IMR-90 (cell line): ENCODE measurements around the gene PTGR3. TPM values are rescaled to one million over a fixed set of nuclear protein-coding genes. Genes with fewer than 3 reads are reported as not detected.

Source experiments
- ATAC-seq: fragments of 200-7000 bp; cut with Tn5 transposase; 2 replicates; pipeline ENCODE4 v1.9.1; 2020; ENCODE audit warnings: low read depth, mild to moderate bottlenecking, moderate library complexity
- BruUV-seq: library from RNA; stranded (reverse); fragments of 400-500 nt; replicated peaks from 2 replicates; lab custom pipeline; 2021; lab: Mats Ljungman, UMichigan
- CTCF ChIA-PET: fragments of 300-600 bp; formaldehyde crosslinking; extraction: SDS; loops from one replicate; lab custom pipeline; 2021; ENCODE audit warnings: antibody characterized with exemption; lab: Yijun Ruan, JAX
- POLR2A ChIA-PET: fragments of 300-600 bp; sonication (Branson Sonifier 250); formaldehyde crosslinking; loops from one replicate; lab custom pipeline; 2022; ENCODE audit warnings: antibody characterized with exemption; ENCODE audit not compliant: unreplicated experiment; lab: Charles Lee
- DNase-seq: peaks from one replicate; pipeline ENCODE4 v3.0.0; 2013
- H2AFZ ChIP-seq: replicated peaks from 2 replicates; pipeline ENCODE3; 2013; ENCODE audit warnings: low read length, mild to moderate bottlenecking; ENCODE audit not compliant: poor library complexity
- H2AK5ac ChIP-seq: 2 replicates; pipeline ENCODE4 v1.6.1; 2013; ENCODE audit warnings: low read depth, low read length, inconsistent platforms
- H2AK9ac ChIP-seq: replicated peaks from 2 replicates; pipeline ENCODE3; 2013; ENCODE audit warnings: mild to moderate bottlenecking, low read depth, low read length, moderate library complexity; ENCODE audit not compliant: poor library complexity
- H2BK120ac ChIP-seq: 2 replicates; pipeline ENCODE4 v1.6.1; 2013; ENCODE audit warnings: low read depth, low read length, inconsistent platforms
- H2BK15ac ChIP-seq: 3 replicates; pipeline ENCODE4 v1.6.1; 2013; ENCODE audit warnings: low read depth, low read length, inconsistent platforms
- H2BK20ac ChIP-seq: 2 replicates; pipeline ENCODE4 v1.6.1; 2013; ENCODE audit warnings: low read depth, mild to moderate bottlenecking, inconsistent platforms, low read length, moderate library complexity
- H2BK5ac ChIP-seq: 2 replicates; pipeline ENCODE4 v1.6.1; 2013; ENCODE audit warnings: mild to moderate bottlenecking, low read depth, low read length, inconsistent platforms; ENCODE audit not compliant: poor library complexity, severe bottlenecking
- H3K14ac ChIP-seq: replicated peaks from 2 replicates; pipeline ENCODE4 v1.6.1; 2013; ENCODE audit warnings: low read depth, low read length, inconsistent platforms
- H3K18ac ChIP-seq: 2 replicates; pipeline ENCODE4 v1.6.1; 2013; ENCODE audit warnings: low read depth, low read length, control low read depth
- H3K23ac ChIP-seq: 2 replicates; pipeline ENCODE4 v1.6.1; 2013; ENCODE audit warnings: low read depth, low read length, inconsistent platforms
- H3K27ac ChIP-seq: 2 replicates; pipeline ENCODE4 v1.5.1; 2013; ENCODE audit warnings: mild to moderate bottlenecking, control low read depth, low read length; ENCODE audit not compliant: insufficient read depth
- H3K27me3 ChIP-seq: 2 replicates; pipeline ENCODE4 v1.6.1; 2013; ENCODE audit warnings: low read length; ENCODE audit not compliant: control insufficient read depth, insufficient read depth
- H3K36me3 ChIP-seq: 2 replicates; pipeline ENCODE4 v1.6.1; 2013; ENCODE audit warnings: low read length, mixed read lengths; ENCODE audit not compliant: control insufficient read depth, insufficient read depth
- H3K4ac ChIP-seq: 2 replicates; pipeline ENCODE4 v1.6.1; 2013; ENCODE audit warnings: low read depth, low read length, inconsistent platforms
- H3K4me1 ChIP-seq: 2 replicates; pipeline ENCODE4 v1.6.1; 2013; ENCODE audit warnings: low read length, mixed read lengths; ENCODE audit not compliant: control insufficient read depth, insufficient read depth
- H3K4me2 ChIP-seq: 2 replicates; pipeline ENCODE4 v1.6.1; 2013; ENCODE audit warnings: low read depth, mild to moderate bottlenecking, control low read depth, low read length, moderate library complexity
- H3K4me3 ChIP-seq: 2 replicates; pipeline ENCODE4 v1.5.1; 2013; ENCODE audit warnings: low read depth, mild to moderate bottlenecking, control low read depth, low read length, moderate library complexity; ENCODE audit not compliant: insufficient read depth
- H3K56ac ChIP-seq: 2 replicates; pipeline ENCODE4 v1.6.1; 2013; ENCODE audit warnings: low read length, inconsistent platforms; ENCODE audit not compliant: insufficient read depth; ENCODE audit errors: extremely low read depth
- H3K79me1 ChIP-seq, 2 experiments: 2 replicates each; pipeline ENCODE4 v1.6.1; 2013; ENCODE audit warnings: low read length in 2 of 2, inconsistent platforms in 1 of 2, low read depth in 1 of 2
- H3K9ac ChIP-seq: 2 replicates; pipeline ENCODE4 v1.6.1; 2013; ENCODE audit warnings: low read depth, low read length, control low read depth
- H3K9me1 ChIP-seq: 2 replicates; pipeline ENCODE4 v1.6.1; 2013; ENCODE audit warnings: low read length, inconsistent platforms; ENCODE audit not compliant: insufficient read depth
- H3K9me3 ChIP-seq: 2 replicates; pipeline ENCODE4 v1.6.1; 2013; ENCODE audit warnings: low read length; ENCODE audit not compliant: control insufficient read depth, insufficient read depth
- H4K20me1 ChIP-seq: 2 replicates; pipeline ENCODE4 v1.6.1; 2013; ENCODE audit warnings: low read length, inconsistent platforms; ENCODE audit not compliant: insufficient read depth
- H4K5ac ChIP-seq: 2 replicates; pipeline ENCODE4 v1.6.1; 2013; ENCODE audit warnings: mild to moderate bottlenecking, low read depth, low read length, control low read depth
- H4K8ac ChIP-seq, 2 experiments: 2 replicates each; pipeline ENCODE4 v1.6.1; 2013; ENCODE audit warnings: low read depth in 2 of 2, low read length in 2 of 2, control low read depth in 1 of 2, inconsistent platforms in 1 of 2
- H4K91ac ChIP-seq: 2 replicates; pipeline ENCODE4 v1.6.1; 2013; ENCODE audit warnings: low read depth, low read length, inconsistent platforms; ENCODE audit not compliant: insufficient read depth
- FOS ChIP-seq: fragments of 150-350 bp; IDR thresholded peaks from 2 replicates; pipeline ENCODE4 v1.6.1; 2016; ENCODE audit warnings: low read depth, low read length
- MAFK ChIP-seq: IDR thresholded peaks from 2 replicates; pipeline ENCODE4 v1.6.1; 2012; ENCODE audit warnings: low read depth, low read length, improper control_type of control experiment
- SMC3 ChIP-seq: fragments of 150-350 bp; IDR thresholded peaks from 2 replicates; pipeline ENCODE4 v1.6.1; 2016; ENCODE audit warnings: low read depth, mild to moderate bottlenecking, antibody characterized with exemption, low read length, moderate library complexity
- WGBS, 2 experiments: methylation state at CpG; one replicate each; pipeline versions ENCODE4 v1.1.5 to v1.1.7; 2013; ENCODE audit warnings: missing lambda C conversion rate in 2 of 2; ENCODE audit not compliant: insufficient read length in 1 of 2; ENCODE audit errors: extremely low coverage in 2 of 2; 5-methylcytosine and 5-hydroxymethylcytosine counted together
- dilution Hi-C: fragments of 300-500 bp; cut with HindIII; formaldehyde crosslinking; loops from one replicate; pipeline ENCODE4 v1.14.3; 2018; ENCODE audit warnings: low sequenced_read_pairs; ENCODE audit not compliant: unreplicated experiment
- in situ Hi-C: fragments of 300-500 bp; cut with MboI; formaldehyde crosslinking; loops from 3 replicates; pipeline ENCODE4 v1.14.3; 2019; ENCODE audit warnings: low sequenced_read_pairs, inconsistent platforms, mixed read lengths
- intact Hi-C: fragments of 100-400 bp; cut with micrococcal nuclease; formaldehyde crosslinking; loops from 2 replicates; pipeline ENCODE4 v1.10.0; 2022
- polyA plus RNA-seq, 3 experiments: library from polyadenylated mRNA; depleted of rRNA; stranded (reverse); fragments of >200 nt; gene quantifications; 2 replicates each; pipeline ENCODE4 v1.2.3, GENCODE V29; 2012; ENCODE audit warnings: low replicate concordance in 1 of 3
- total RNA-seq: library from RNA; depleted of rRNA; stranded (reverse); fragments of >200 nt; gene quantifications from 2 replicates; pipeline ENCODE4 v1.2.3, GENCODE V29; 2012

Gene PTGR3
- total and polyA plus RNA-seq, 2 of the 4 experiments (the other 2 are of a cell fraction), result 16.1 to 26.4 TPM

DNA sequence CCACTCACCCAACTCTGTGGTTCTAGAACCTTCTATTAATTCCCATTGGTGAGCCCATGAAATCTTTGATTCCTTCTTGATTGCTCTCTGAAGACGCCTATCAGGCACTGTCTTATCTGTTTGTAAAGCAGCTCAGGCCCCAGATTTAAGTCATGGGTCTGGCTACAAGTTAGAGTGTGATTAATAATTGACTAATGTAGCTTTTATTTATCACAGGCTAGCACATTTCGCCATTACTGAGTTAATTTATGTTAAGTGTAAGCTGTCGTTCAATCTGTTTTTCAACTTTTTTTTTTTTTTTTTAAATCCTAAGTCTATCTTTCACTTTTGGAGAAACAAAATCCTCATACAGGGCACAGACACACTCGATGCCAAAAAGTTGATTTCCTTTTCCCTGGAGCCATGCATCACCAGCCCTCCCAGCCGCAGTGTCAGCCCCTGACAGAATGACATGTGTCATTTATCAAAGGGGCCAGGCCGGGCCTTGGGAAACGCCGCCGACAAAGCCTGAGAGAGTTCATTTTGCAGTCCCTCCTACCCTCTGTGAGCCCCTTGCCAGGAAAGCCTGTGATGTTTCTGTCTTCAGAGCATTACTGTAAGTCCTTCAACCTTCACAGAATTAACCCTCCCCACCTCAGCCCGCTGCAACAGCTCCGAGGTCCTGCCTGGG, 17.5 kb upstream of the PTGR3 start:
- DNase-seq (peak; percentile 18), ATAC-seq (peak; percentile 48)
- intact Hi-C loops, result no loop called here
- peak overlapping the region; percentile 9; the same call in 1 of the 2 replicates for H2AK5ac ChIP-seq
- no peaks in the 10 kb centered on the region; the same call in 1 of the 2 replicates for H4K20me1 ChIP-seq
- H4K5ac ChIP-seq, result no peak overlapping the region
- H2BK120ac ChIP-seq, result peak overlapping the region; percentile 11
- peak overlapping the region; percentile 39; the same call in 1 of the 2 replicates for H4K91ac ChIP-seq
- peak overlapping the region; percentile 68; the same call in 1 of the 2 replicates for H3K23ac ChIP-seq
- peak overlapping the region; percentile 5; the same call in 1 of the 2 replicates for H2BK20ac ChIP-seq
- H3K4ac ChIP-seq, result peak overlapping the region; percentile 58
- CTCF ChIA-PET, result interaction anchor here (0.7 kb wide), 1 partner anchor 303 kb away, joined by 5 read pairs; no protein-coding TSS in a partner anchor
- peak overlapping the region; percentile 57; the same call in 1 of the 2 replicates for H3K9ac ChIP-seq
- H3K56ac ChIP-seq, result no peak overlapping the region
- H3K27me3 ChIP-seq, result no peaks in the 10 kb centered on the region
- in situ Hi-C loops, result no loop called here
- peak overlapping the region; percentile 49; the same call in 1 of the 2 replicates for H3K14ac ChIP-seq
- H3K4me1 ChIP-seq, result peaks cover 10% of the 10 kb centered on the region
- H2BK15ac ChIP-seq, result 0 out of 3 replicates have a peak overlapping the region, but pooled peaks have one; percentile 21
- 0% methylated on average over 1 of the region's 11 CpGs; no CpG with 5 or more reads in 1 of the 2 experiments for WGBS, 2 experiments
- H2AK9ac ChIP-seq, result no peak overlapping the region
- no TSS peak for BruUV-seq
- peaks cover 8% of the 10 kb centered on the region; the same call in 1 of the 2 replicates for H3K9me1 ChIP-seq
- peaks cover 3% of the 10 kb centered on the region; the same call in 1 of the 2 replicates for H3K36me3 ChIP-seq
- 0 out of 2 replicates have a peak, but pooled peaks have one; percentile 6 for TF ChIP-seq SMC3
- no peak for TF ChIP-seq MAFK
- no peak for TF ChIP-seq FOS
- no peak overlapping the region for H2BK5ac ChIP-seq
- dilution Hi-C loops, result no loop called here
- no peaks in the 10 kb centered on the region for H3K9me3 ChIP-seq
- peak overlapping the region; percentile 79 for H2AFZ ChIP-seq
- H3K79me1 ChIP-seq, result peaks cover 30 to 78% of the 10 kb centered on the region in 2 experiments
- POLR2A ChIA-PET, result interaction anchor here (0.6 kb wide), 2 partner anchors 75 to 392 kb away, joined by 3 to 4 read pairs; no protein-coding TSS in a partner anchor
- peak overlapping the region; percentile 12 to 20; a peak in 1 of 4 replicates for H4K8ac ChIP-seq
- peak overlapping the region; percentile 20; the same call in 1 of the 2 replicates for H3K4me3 ChIP-seq
- H3K27ac ChIP-seq, result peak overlapping the region; percentile 48; the same call in 1 of the 2 replicates
- H3K18ac ChIP-seq, result no peak overlapping the region; the same call in 1 of the 2 replicates
- peak overlapping the region; percentile 90 for H3K4me2 ChIP-seq
